Measurements from ENCODE around the gene PARP12. TPM values are rescaled to one million over a fixed set of nuclear protein-coding genes. Genes with fewer than 3 reads are reported as not detected.

The PARP12 gene
- total and polyA plus RNA-seq, 9 of the 15 experiments (the other 6 are each of a cell fraction or from before 2014, with no cell fraction given) = 4.6 to 40.4 (median 23.5) TPM

DNA sequence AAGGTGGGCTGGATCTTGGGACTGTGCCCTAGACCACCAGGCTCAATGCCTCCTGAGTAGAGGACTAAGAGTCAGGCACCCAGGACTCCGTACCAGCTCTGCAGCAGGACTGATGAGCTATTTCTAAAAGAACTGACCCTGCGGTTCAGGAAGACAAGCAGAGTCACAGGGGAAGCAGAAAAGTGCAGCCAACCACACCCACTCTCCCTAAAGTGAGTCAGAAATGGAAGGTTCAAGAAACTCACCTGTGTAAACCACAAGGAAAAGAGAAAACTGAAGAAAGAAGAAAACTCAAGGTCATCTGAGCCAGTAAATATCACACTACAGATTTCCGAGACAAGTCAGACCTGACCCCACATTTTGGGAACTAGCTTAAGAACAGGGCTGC lies 2.5 kb downstream of the PARP12 start:
- ChIA-PET CTCF (ENCODE audit: low intra/inter-chr PET ratio) (no interaction called here), POLR2A (interaction anchor here (0.5 to 2.2 kb wide), 9 partner anchors 9 to 41 kb away, joined by 3 to 14 read pairs (median 3); no protein-coding TSS in a partner anchor)
- Histone ChIP-seq H2AFZ (ENCODE audit: low read depth, low read length) (peak overlapping the region; percentile 60), H3K27ac (ENCODE audit: extremely low read depth, low read depth, low read length) (peak overlapping the region; percentile 58), H3K9me3 (replicated peaks; ENCODE audit: control insufficient read depth, insufficient read depth, low read depth, low read length) (peaks cover 8% of the 10 kb centered on the region), H3K79me2 (ENCODE audit: control insufficient read depth, insufficient read depth, low read length) (peaks cover 37% of the 10 kb centered on the region), H3K4me2 (ENCODE audit: insufficient read depth, low read length) (peak overlapping the region; percentile 79), H3K9me1 (ENCODE audit: control insufficient read depth, insufficient read depth, low read length) (no peaks in the 10 kb centered on the region), H3K36me3 (ENCODE audit: control insufficient read depth, insufficient read depth, low read length) (peaks cover 18% of the 10 kb centered on the region), H3K27me3 (ENCODE audit: control insufficient read depth in 2 of 2, insufficient read depth in 2 of 2, low read length in 2 of 2) (no peaks in the 10 kb centered on the region), H4K20me1 (replicated peaks; ENCODE audit: control insufficient read depth, insufficient read depth, low read length) (no peaks in the 10 kb centered on the region), H3K9ac (ENCODE audit: insufficient read depth in 1 of 2, low read depth in 2 of 2, low read length in 2 of 2) (peak overlapping the region; percentile 3 to 39; a peak in 3 of 4 replicates), H3K4me1 (replicated peaks in 1 of 2; ENCODE audit: control insufficient read depth in 2 of 2, insufficient read depth in 2 of 2, low read length in 2 of 2) (peaks cover 28 to 45% of the 10 kb centered on the region in 2 experiments), H3K4me3 (no peak overlapping the region)
- peak; percentile 48 for FAIRE-seq
- in situ Hi-C loops (cut with MboI) = no loop called here
- intact Hi-C loops (cut with micrococcal nuclease) = loop anchor here (5.0 kb wide), 1 partner anchor 262 kb away; no protein-coding TSS in a partner anchor
- no TSS peak for BruUV-seq (replicated peaks)
- TF ChIP-seq JUND (IDR thresholded peaks at IDR 0.05; ENCODE audit: borderline replicate concordance, low read depth, low read length) (0 out of 2 replicates have a peak, but pooled peaks have one; percentile 7), JUND (tag; IDR thresholded peaks at IDR 0.05; ENCODE audit: borderline replicate concordance, low read depth, low read length) (no peak; the same call in 1 of the 3 replicates), FOXK1 (CRISPR knock-in tag; IDR thresholded peaks at IDR 0.05; ENCODE audit: borderline replicate concordance) (0 out of 2 replicates have a peak, but pooled peaks have one; percentile 34), ZEB2 (IDR thresholded peaks at IDR 0.05) (peak; percentile 43; the same call in 1 of the 2 replicates), WHSC1 (IDR thresholded peaks at IDR 0.05; ENCODE audit: low read length) (peak; percentile 29), ZNF561 (CRISPR knock-in tag; conservative IDR thresholded peaks at IDR 0.05) (no peak)
- TF ChIP-seq, protein P1, sequence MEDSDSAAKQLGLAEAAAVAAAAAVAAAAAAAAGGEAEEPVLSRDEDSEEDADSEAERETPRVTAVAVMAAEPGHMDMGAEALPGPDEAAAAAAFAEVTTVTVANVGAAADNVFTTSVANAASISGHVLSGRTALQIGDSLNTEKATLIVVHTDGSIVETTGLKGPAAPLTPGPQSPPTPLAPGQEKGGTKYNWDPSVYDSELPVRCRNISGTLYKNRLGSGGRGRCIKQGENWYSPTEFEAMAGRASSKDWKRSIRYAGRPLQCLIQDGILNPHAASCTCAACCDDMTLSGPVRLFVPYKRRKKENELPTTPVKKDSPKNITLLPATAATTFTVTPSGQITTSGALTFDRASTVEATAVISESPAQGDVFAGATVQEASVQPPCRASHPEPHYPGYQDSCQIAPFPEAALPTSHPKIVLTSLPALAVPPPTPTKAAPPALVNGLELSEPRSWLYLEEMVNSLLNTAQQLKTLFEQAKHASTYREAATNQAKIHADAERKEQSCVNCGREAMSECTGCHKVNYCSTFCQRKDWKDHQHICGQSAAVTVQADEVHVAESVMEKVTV (CRISPR knock-in tag; IDR thresholded peaks at IDR 0.05) = no peak
- TF ChIP-seq, protein P2, sequence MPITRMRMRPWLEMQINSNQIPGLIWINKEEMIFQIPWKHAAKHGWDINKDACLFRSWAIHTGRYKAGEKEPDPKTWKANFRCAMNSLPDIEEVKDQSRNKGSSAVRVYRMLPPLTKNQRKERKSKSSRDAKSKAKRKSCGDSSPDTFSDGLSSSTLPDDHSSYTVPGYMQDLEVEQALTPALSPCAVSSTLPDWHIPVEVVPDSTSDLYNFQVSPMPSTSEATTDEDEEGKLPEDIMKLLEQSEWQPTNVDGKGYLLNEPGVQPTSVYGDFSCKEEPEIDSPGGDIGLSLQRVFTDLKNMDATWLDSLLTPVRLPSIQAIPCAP (CRISPR knock-in tag; IDR thresholded peaks at IDR 0.05; ENCODE audit: borderline replicate concordance) = 0 out of 2 replicates have a peak, but pooled peaks have one; percentile 17
- TF ChIP-seq, protein P3, sequence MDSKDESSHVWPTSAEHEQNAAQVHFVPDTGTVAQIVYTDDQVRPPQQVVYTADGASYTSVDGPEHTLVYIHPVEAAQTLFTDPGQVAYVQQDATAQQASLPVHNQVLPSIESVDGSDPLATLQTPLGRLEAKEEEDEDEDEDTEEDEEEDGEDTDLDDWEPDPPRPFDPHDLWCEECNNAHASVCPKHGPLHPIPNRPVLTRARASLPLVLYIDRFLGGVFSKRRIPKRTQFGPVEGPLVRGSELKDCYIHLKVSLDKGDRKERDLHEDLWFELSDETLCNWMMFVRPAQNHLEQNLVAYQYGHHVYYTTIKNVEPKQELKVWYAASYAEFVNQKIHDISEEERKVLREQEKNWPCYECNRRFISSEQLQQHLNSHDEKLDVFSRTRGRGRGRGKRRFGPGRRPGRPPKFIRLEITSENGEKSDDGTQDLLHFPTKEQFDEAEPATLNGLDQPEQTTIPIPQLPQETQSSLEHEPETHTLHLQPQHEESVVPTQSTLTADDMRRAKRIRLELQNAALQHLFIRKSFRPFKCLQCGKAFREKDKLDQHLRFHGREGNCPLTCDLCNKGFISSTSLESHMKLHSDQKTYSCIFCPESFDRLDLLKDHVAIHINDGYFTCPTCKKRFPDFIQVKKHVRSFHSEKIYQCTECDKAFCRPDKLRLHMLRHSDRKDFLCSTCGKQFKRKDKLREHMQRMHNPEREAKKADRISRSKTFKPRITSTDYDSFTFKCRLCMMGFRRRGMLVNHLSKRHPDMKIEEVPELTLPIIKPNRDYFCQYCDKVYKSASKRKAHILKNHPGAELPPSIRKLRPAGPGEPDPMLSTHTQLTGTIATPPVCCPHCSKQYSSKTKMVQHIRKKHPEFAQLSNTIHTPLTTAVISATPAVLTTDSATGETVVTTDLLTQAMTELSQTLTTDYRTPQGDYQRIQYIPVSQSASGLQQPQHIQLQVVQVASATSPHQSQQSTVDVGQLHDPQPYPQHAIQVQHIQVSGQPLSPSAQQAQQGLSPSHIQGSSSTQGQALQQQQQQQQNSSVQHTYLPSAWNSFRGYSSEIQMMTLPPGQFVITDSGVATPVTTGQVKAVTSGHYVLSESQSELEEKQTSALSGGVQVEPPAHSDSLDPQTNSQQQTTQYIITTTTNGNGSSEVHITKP (IDR thresholded peaks at IDR 0.05; ENCODE audit: partially characterized antibody) = peak; percentile 31
- WGBS (ENCODE audit: insufficient coverage, low coverage, missing lambda C conversion rate) = 62% methylated on average over 3 of the region's 3 CpGs
- peak in 3 of 4 experiments; percentile 36 to 53 (median 36) for DNase-seq (ENCODE audit: extremely low read depth in 1 of 4, low spot score in 3 of 4)
- peak; percentile 6; the same call in 2 of the 3 replicates for ATAC-seq

Measured in K562 (cell line).